Measurements from ENCODE around the gene PRKCA.

GRCh38 chr17:66740226-66740625 lies 437.8 kb downstream of the PRKCA start:
- TF ChIP-seq POLR2A (IDR thresholded peaks at IDR 0.05) (no peak), CTCF (IDR thresholded peaks at IDR 0.05) (no peak)

All from uterus (tissue), 2 donors.